SH-SY5Y (cell line): ENCODE measurements around the gene USF3.

Experiments used
- GATA2 ChIP-seq: IDR thresholded peaks from 2 replicates; pipeline ENCODE4 v1.6.1; 2011; ENCODE audit warnings: mild to moderate bottlenecking, low read depth, low read length
- GATA3 ChIP-seq: IDR thresholded peaks from 2 replicates; pipeline ENCODE4 v1.6.1; 2011; ENCODE audit warnings: low read depth, mild to moderate bottlenecking, low read length, moderate library complexity

DNA sequence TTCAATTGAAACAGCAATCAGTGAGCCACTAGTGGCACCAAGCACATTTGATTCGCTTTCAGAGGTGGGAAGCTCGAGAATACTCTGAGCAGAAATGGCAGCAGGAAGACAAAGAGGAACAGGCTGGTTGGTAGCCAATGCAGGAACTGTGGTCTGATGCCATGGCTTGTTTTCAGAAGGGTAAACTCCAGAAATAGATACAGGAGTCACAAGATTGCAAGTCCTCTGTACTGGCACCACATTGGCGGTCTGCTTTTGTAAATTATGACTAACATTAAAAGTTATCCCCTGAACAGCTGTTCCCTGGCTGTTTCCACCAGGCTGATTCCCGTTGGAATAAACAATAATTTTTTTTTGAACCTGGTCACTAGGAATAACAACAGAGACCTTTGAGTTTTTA, 35.5 kb downstream of the USF3 start:
- TF ChIP-seq GATA2 = no peak
- no peak for TF ChIP-seq GATA3
